Bronchial epithelial cell (primary cell): ENCODE results near the gene RHEX. TPM values are rescaled to one million over a fixed set of nuclear protein-coding genes. Genes with fewer than 3 reads are reported as not detected.

Source experiments
- DNase-seq: peaks from one replicate; pipeline ENCODE4 v3.0.0-alpha.2; 2010; ENCODE audit warnings: low read depth
- FAIRE-seq: peaks from 2 replicates; lab custom pipeline; 2011; peaks lifted over from hg19 to GRCh38; lab: Jason Lieb, UNC
- H3K27me3 ChIP-seq: 2 replicates; pipeline ENCODE4 v1.5.1; 2011; ENCODE audit warnings: low read length; ENCODE audit not compliant: control insufficient read depth, insufficient read depth
- H3K36me3 ChIP-seq: 2 replicates; pipeline ENCODE4 v1.5.1; 2011; ENCODE audit warnings: low read length; ENCODE audit not compliant: control insufficient read depth, insufficient read depth
- H3K4me3 ChIP-seq: 2 replicates; pipeline ENCODE4 v1.5.1; 2011; ENCODE audit warnings: mild to moderate bottlenecking, low read depth, low read length, control low read depth
- total RNA-seq: library from RNA; depleted of rRNA; stranded (reverse); fragments of >200 nt; gene quantifications from 2 replicates; pipeline ENCODE4 v1.2.1, GENCODE V29; 2014
- TF ChIP-seq, protein P1 (sequence below): IDR thresholded peaks from 2 replicates; pipeline ENCODE4 v1.5.1; 2011; ENCODE audit warnings: mild to moderate bottlenecking, moderate library complexity, low read length, control low read depth, inconsistent platforms; ENCODE audit not compliant: insufficient read depth, severe bottlenecking

The RHEX gene
- total RNA-seq, 1 donor from 2014 or later = not detected

DNA sequence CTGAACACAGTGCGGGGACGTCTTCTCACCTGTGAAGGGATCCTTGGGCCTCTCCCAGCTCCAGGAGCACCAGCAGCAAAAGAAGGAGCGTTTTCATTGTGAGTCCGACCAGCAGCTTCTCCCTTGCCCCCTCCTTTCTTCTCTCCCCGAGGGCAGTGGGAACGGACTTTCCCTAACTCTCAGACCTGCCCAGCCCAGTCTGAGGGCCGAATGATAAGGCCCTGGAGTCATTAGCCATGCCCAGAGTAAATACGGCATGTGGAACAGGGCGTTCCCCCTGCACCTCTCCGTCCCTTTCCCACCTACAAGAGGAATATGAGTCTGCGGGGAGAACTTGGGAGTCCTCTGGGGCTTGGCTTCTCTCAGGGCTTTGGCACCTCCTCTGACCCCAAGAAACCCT is 29.3 kb upstream of the RHEX start, which contains the start of gene CTSE:
Gene CTSE, minus strand, starts transcription at position 201 of the 400 bp plus-strand sequence. Its CDS starts 104 bp downstream, at position 97.
- FAIRE-seq = no peak
- H3K27me3 ChIP-seq = no peaks in the 10 kb centered on the region
- H3K36me3 ChIP-seq = no peaks in the 10 kb centered on the region
- no peak within 1 kb of the TSS for H3K4me3 ChIP-seq
- peak; percentile 23 for DNase-seq
- TF ChIP-seq, protein P1, sequence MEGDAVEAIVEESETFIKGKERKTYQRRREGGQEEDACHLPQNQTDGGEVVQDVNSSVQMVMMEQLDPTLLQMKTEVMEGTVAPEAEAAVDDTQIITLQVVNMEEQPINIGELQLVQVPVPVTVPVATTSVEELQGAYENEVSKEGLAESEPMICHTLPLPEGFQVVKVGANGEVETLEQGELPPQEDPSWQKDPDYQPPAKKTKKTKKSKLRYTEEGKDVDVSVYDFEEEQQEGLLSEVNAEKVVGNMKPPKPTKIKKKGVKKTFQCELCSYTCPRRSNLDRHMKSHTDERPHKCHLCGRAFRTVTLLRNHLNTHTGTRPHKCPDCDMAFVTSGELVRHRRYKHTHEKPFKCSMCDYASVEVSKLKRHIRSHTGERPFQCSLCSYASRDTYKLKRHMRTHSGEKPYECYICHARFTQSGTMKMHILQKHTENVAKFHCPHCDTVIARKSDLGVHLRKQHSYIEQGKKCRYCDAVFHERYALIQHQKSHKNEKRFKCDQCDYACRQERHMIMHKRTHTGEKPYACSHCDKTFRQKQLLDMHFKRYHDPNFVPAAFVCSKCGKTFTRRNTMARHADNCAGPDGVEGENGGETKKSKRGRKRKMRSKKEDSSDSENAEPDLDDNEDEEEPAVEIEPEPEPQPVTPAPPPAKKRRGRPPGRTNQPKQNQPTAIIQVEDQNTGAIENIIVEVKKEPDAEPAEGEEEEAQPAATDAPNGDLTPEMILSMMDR = no peak

DNA sequence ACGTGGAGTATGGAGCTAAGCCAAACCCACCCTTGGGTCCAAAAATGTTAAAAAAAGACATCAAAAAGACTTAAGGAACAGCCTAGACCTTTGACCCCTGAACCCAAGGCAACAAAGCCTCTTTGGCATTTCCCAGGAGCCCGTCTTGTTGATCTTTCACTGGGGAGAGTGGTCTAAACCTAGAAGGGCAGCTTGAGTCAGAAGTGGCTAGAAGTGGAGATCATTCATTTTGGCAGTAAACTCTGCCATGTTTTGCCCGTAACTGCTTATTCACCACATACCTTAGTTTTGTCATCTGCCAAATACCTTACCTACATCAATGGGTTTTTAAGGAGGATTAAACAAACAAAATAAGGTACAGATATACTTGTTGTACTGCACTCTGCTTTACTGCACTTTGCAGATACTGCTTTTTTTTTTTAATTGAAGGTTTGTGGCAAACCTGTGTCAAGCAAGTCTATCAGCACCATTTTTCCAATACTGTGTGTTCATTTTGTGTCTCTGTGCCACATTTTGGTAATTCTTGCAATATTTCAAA is 27.6 kb upstream of the RHEX start:
- TF ChIP-seq, protein P1 = no peak
- FAIRE-seq (no peak), DNase-seq (peak; percentile 75)
- Histone ChIP-seq H3K27me3 (no peaks in the 10 kb centered on the region), H3K36me3 (no peaks in the 10 kb centered on the region), H3K4me3 (no peak overlapping the region)

- Histone ChIP-seq H3K36me3 (no peaks in the 10 kb centered on the region), H3K4me3 (no peak overlapping the region), H3K27me3 (no peaks in the 10 kb centered on the region)
- TF ChIP-seq, protein P1 = no peak
- no peak for FAIRE-seq
- DNase-seq = peak; percentile 76
Measured at GRCh38 chr1:206029484-206029883, 23.5 kb upstream of the RHEX start.

- no peaks in the 10 kb centered on the region for H3K36me3 ChIP-seq
- FAIRE-seq (no peak), DNase-seq (no peak)
- no peaks in the 10 kb centered on the region for H3K27me3 ChIP-seq
- TF ChIP-seq, protein P1 = no peak
- no peak overlapping the region for H3K4me3 ChIP-seq
Measured at GRCh38 chr1:206030191-206030590, 22.8 kb upstream of the RHEX start.

- Histone ChIP-seq H3K4me3 (no peak overlapping the region), H3K36me3 (no peaks in the 10 kb centered on the region), H3K27me3 (no peaks in the 10 kb centered on the region)
- TF ChIP-seq, protein P1 = peak; percentile 91
- FAIRE-seq = no peak
- peak; percentile 89 for DNase-seq
Measured at GRCh38 chr1:206030714-206031113, 22.3 kb upstream of the RHEX start.
